ENCODE data around the gene POLRMT.
"Not testable (repeated sequence)": the region's sequence is repeated elsewhere in the genome, so short reads cannot be mapped to it uniquely, and the experiment has no call there.

Gene POLRMT

GRCh38 chr19:647566-648284 is 14.4 kb upstream of the POLRMT start:
- DNase-seq (ENCODE audit: low spot score) = no peak

- DNase-seq (ENCODE audit: low spot score) = no peak
Observed at GRCh38 chr19:646779-647565, 13.6 kb upstream of the POLRMT start.

GRCh38 chr19:645912-646778 is 12.8 kb upstream of the POLRMT start:
- DNase-seq (ENCODE audit: low spot score) = no peak

GRCh38 chr19:644789-645188 is 11.5 kb upstream of the POLRMT start:
- DNase-seq (ENCODE audit: low spot score) = no peak

GRCh38 chr19:644363-644762 is 11.0 kb upstream of the POLRMT start:
- DNase-seq (ENCODE audit: low spot score) = no peak

- no peak for DNase-seq (ENCODE audit: low spot score)
Observed at GRCh38 chr19:643736-644135, 10.4 kb upstream of the POLRMT start.

- DNase-seq (ENCODE audit: low spot score) = no peak
Observed at GRCh38 chr19:642767-643727, 9.7 kb upstream of the POLRMT start.

- DNase-seq (ENCODE audit: low spot score) = no peak
Observed at GRCh38 chr19:641702-642101, 8.4 kb upstream of the POLRMT start.

- DNase-seq (ENCODE audit: low spot score) = no peak
Observed at GRCh38 chr19:640606-641189, 7.4 kb upstream of the POLRMT start.

GRCh38 chr19:640161-640558 is 6.8 kb upstream of the POLRMT start:
- no peak for DNase-seq (ENCODE audit: low spot score)

GRCh38 chr19:639253-640160 is 6.2 kb upstream of the POLRMT start, which contains the start of gene FGF22:
Gene FGF22, plus strand, starts transcription at chr19:639879. Its CDS starts 47 bp downstream, at chr19:639926.
- peak; percentile 95 for DNase-seq (ENCODE audit: low spot score)

GRCh38 chr19:638906-639252 is 5.5 kb upstream of the POLRMT start:
- DNase-seq (ENCODE audit: low spot score) = no peak

- no peak for DNase-seq (ENCODE audit: low spot score)
Observed at GRCh38 chr19:634975-635652, 1.8 kb upstream of the POLRMT start.

GRCh38 chr19:633786-634639 is 676 bp upstream of the POLRMT start:
- DNase-seq (ENCODE audit: low spot score) = no peak

- no peak for DNase-seq (ENCODE audit: low spot score)
Observed at GRCh38 chr19:632579-633067, 714 bp downstream of the POLRMT start.

GRCh38 chr19:629961-630714 is 3.2 kb downstream of the POLRMT start:
- no peak for DNase-seq (ENCODE audit: low spot score)

- DNase-seq (ENCODE audit: low spot score) = not testable (repeated sequence)
Observed at GRCh38 chr19:629515-629914, 3.8 kb downstream of the POLRMT start.

Data from CD4-positive, alpha-beta T cell treated with Interleukin-15 for 4 hours (primary cell).